SK-N-SH treated with all-trans-retinoic acid at 6 μM for 48 hours (cell line): ENCODE results near the gene SCD5.

Source experiments
- ATAC-seq: fragments of 200-7000 bp; cut with Tn5 transposase; 3 replicates; pipeline ENCODE4 v1.9.1; 2020; ENCODE audit warnings: mild to moderate bottlenecking, moderate library complexity
- ARNTL ChIP-seq: fragments of 450-650 bp; formaldehyde crosslinking; IDR thresholded peaks from 2 replicates; pipeline ENCODE4 v1.5.0; 2020; ENCODE audit warnings: low read depth, mild to moderate bottlenecking, moderate library complexity, borderline replicate concordance
- BACH2 ChIP-seq: fragments of 250-450 bp; sonication (Bioruptor Pico); IDR thresholded peaks from 2 replicates; pipeline ENCODE4 v1.9.0; 2021; ENCODE audit warnings: mild to moderate bottlenecking, borderline replicate concordance
- CSDC2 ChIP-seq: fragments of 250-450 bp; sonication (Bioruptor Pico); IDR thresholded peaks from 2 replicates; pipeline ENCODE4 v1.5.0; 2020; ENCODE audit warnings: mild to moderate bottlenecking, moderate library complexity
- ESRRG ChIP-seq: fragments of 250-450 bp; sonication (Bioruptor Pico); IDR thresholded peaks from 2 replicates; pipeline ENCODE4 v1.6.1; 2021; ENCODE audit warnings: mild to moderate bottlenecking
- GLIS3 ChIP-seq: fragments of 250-450 bp; sonication (Bioruptor Pico); IDR thresholded peaks from 2 replicates; pipeline ENCODE4 v1.5.0; 2020; ENCODE audit warnings: mild to moderate bottlenecking, moderate library complexity
- ISL1 ChIP-seq: fragments of 250-450 bp; sonication (Bioruptor Pico); IDR thresholded peaks from 2 replicates; pipeline ENCODE4 v2.1.2; 2022; ENCODE audit warnings: mild to moderate bottlenecking, moderate library complexity
- OSR1 ChIP-seq: fragments of 250-450 bp; sonication (Bioruptor Pico); IDR thresholded peaks from 2 replicates; pipeline ENCODE4 v1.8.0; 2022; ENCODE audit warnings: moderate library complexity, mild to moderate bottlenecking, inconsistent platforms
- PATZ1 ChIP-seq: fragments of 250-450 bp; sonication (Bioruptor Pico); IDR thresholded peaks from 2 replicates; pipeline ENCODE4 v1.8.0; 2020; ENCODE audit warnings: mild to moderate bottlenecking, moderate library complexity, borderline replicate concordance
- POU6F1 ChIP-seq: fragments of 250-450 bp; sonication (Bioruptor Pico); IDR thresholded peaks from 2 replicates; pipeline ENCODE4 v1.8.0; 2021; ENCODE audit warnings: low read depth, mild to moderate bottlenecking, moderate library complexity, borderline replicate concordance
- PPARA ChIP-seq: fragments of 250-450 bp; sonication (Bioruptor Pico); IDR thresholded peaks from 2 replicates; pipeline ENCODE4 v1.5.0; 2020; ENCODE audit warnings: mild to moderate bottlenecking, borderline replicate concordance
- RARB ChIP-seq: fragments of 250-450 bp; sonication (Bioruptor Pico); IDR thresholded peaks from 2 replicates; pipeline ENCODE4 v1.8.0; 2021; ENCODE audit warnings: mild to moderate bottlenecking, moderate library complexity
- SNAI2 ChIP-seq: fragments of 250-450 bp; sonication (Bioruptor Pico); IDR thresholded peaks from 2 replicates; pipeline ENCODE4 v1.5.0; 2020; ENCODE audit warnings: mild to moderate bottlenecking, moderate library complexity
- TCF4 ChIP-seq: fragments of 250-450 bp; sonication (Bioruptor Pico); IDR thresholded peaks from 2 replicates; pipeline ENCODE4 v1.8.0; 2021; ENCODE audit warnings: mild to moderate bottlenecking, moderate library complexity, borderline replicate concordance
- TOX ChIP-seq: fragments of 250-450 bp; sonication (Bioruptor Pico); IDR thresholded peaks from 2 replicates; pipeline ENCODE4 v1.8.0; 2021; ENCODE audit warnings: mild to moderate bottlenecking, moderate library complexity, borderline replicate concordance
- ZC3H10 ChIP-seq: fragments of 250-450 bp; sonication (Bioruptor Pico); IDR thresholded peaks from 2 replicates; pipeline ENCODE4 v1.5.1; 2021; ENCODE audit warnings: mild to moderate bottlenecking, moderate library complexity
- ZFP3 ChIP-seq: fragments of 250-450 bp; sonication (Bioruptor Pico); IDR thresholded peaks from 2 replicates; pipeline ENCODE4 v1.5.0; 2020; ENCODE audit warnings: mild to moderate bottlenecking, moderate library complexity
- ZFP30 ChIP-seq: fragments of 450-650 bp; formaldehyde crosslinking; IDR thresholded peaks from 2 replicates; pipeline ENCODE4 v1.5.0; 2022; ENCODE audit warnings: mild to moderate bottlenecking, moderate library complexity
- ZNF565 ChIP-seq: fragments of 450-650 bp; formaldehyde crosslinking; conservative IDR thresholded peaks from 2 replicates; pipeline ENCODE4 v1.5.0; 2020; ENCODE audit warnings: low read depth, mild to moderate bottlenecking, moderate library complexity
- ZNF70 ChIP-seq: fragments of 450-650 bp; formaldehyde crosslinking; IDR thresholded peaks from 2 replicates; pipeline ENCODE4 v1.5.0; 2020; ENCODE audit warnings: mild to moderate bottlenecking, moderate library complexity
- ZNF8 ChIP-seq: fragments of 450-650 bp; formaldehyde crosslinking; IDR thresholded peaks from 2 replicates; pipeline ENCODE4 v1.5.0; 2020; ENCODE audit warnings: mild to moderate bottlenecking, moderate library complexity
- TF ChIP-seq, protein P1 (sequence below): fragments of 250-450 bp; sonication (Bioruptor Pico); IDR thresholded peaks from 2 replicates; pipeline ENCODE4 v1.5.1; 2020; ENCODE audit warnings: low read depth, mild to moderate bottlenecking, moderate library complexity
- TF ChIP-seq, protein P2 (sequence below): fragments of 250-450 bp; sonication (Bioruptor Pico); IDR thresholded peaks from 2 replicates; pipeline ENCODE4 v1.5.1; 2021; ENCODE audit warnings: mild to moderate bottlenecking, moderate library complexity
- TF ChIP-seq, protein P3 (sequence below): fragments of 250-450 bp; sonication (Bioruptor Pico); IDR thresholded peaks from 2 replicates; pipeline ENCODE4 v1.5.0; 2020; ENCODE audit warnings: mild to moderate bottlenecking, moderate library complexity

Gene SCD5

GRCh38 chr4:82811838-82812341 is 13.3 kb upstream of the SCD5 start:
- TF ChIP-seq, protein P1, sequence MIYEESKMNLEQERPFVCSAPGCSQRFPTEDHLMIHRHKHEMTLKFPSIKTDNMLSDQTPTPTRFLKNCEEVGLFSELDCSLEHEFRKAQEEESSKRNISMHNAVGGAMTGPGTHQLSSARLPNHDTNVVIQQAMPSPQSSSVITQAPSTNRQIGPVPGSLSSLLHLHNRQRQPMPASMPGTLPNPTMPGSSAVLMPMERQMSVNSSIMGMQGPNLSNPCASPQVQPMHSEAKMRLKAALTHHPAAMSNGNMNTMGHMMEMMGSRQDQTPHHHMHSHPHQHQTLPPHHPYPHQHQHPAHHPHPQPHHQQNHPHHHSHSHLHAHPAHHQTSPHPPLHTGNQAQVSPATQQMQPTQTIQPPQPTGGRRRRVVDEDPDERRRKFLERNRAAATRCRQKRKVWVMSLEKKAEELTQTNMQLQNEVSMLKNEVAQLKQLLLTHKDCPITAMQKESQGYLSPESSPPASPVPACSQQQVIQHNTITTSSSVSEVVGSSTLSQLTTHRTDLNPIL (CRISPR knock-in tag) = no peak
- TF ChIP-seq ZNF565 (CRISPR knock-in tag) (no peak), OSR1 (CRISPR knock-in tag) (no peak), ZNF70 (CRISPR knock-in tag) (no peak), POU6F1 (CRISPR knock-in tag) (no peak), ZFP30 (no peak), ESRRG (CRISPR knock-in tag) (no peak), ZFP3 (no peak), ISL1 (CRISPR knock-in tag) (no peak), CSDC2 (CRISPR knock-in tag) (no peak), GLIS3 (CRISPR knock-in tag) (no peak), BACH2 (CRISPR knock-in tag) (no peak), ZNF8 (CRISPR knock-in tag) (no peak), PATZ1 (CRISPR knock-in tag) (no peak), SNAI2 (CRISPR knock-in tag) (no peak)
- TF ChIP-seq, protein P2, sequence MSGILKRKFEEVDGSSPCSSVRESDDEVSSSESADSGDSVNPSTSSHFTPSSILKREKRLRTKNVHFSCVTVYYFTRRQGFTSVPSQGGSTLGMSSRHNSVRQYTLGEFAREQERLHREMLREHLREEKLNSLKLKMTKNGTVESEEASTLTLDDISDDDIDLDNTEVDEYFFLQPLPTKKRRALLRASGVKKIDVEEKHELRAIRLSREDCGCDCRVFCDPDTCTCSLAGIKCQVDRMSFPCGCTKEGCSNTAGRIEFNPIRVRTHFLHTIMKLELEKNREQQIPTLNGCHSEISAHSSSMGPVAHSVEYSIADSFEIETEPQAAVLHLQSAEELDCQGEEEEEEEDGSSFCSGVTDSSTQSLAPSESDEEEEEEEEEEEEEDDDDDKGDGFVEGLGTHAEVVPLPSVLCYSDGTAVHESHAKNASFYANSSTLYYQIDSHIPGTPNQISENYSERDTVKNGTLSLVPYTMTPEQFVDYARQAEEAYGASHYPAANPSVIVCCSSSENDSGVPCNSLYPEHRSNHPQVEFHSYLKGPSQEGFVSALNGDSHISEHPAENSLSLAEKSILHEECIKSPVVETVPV (CRISPR knock-in tag) = no peak
- TF ChIP-seq, protein P3, sequence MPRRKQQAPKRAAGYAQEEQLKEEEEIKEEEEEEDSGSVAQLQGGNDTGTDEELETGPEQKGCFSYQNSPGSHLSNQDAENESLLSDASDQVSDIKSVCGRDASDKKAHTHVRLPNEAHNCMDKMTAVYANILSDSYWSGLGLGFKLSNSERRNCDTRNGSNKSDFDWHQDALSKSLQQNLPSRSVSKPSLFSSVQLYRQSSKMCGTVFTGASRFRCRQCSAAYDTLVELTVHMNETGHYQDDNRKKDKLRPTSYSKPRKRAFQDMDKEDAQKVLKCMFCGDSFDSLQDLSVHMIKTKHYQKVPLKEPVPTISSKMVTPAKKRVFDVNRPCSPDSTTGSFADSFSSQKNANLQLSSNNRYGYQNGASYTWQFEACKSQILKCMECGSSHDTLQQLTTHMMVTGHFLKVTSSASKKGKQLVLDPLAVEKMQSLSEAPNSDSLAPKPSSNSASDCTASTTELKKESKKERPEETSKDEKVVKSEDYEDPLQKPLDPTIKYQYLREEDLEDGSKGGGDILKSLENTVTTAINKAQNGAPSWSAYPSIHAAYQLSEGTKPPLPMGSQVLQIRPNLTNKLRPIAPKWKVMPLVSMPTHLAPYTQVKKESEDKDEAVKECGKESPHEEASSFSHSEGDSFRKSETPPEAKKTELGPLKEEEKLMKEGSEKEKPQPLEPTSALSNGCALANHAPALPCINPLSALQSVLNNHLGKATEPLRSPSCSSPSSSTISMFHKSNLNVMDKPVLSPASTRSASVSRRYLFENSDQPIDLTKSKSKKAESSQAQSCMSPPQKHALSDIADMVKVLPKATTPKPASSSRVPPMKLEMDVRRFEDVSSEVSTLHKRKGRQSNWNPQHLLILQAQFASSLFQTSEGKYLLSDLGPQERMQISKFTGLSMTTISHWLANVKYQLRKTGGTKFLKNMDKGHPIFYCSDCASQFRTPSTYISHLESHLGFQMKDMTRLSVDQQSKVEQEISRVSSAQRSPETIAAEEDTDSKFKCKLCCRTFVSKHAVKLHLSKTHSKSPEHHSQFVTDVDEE = no peak
- peak; percentile 29 for ATAC-seq

GRCh38 chr4:82811392-82811791 is 12.8 kb upstream of the SCD5 start:
- ATAC-seq = no peak
- TF ChIP-seq, protein P1 (CRISPR knock-in tag) = no peak
- TF ChIP-seq PATZ1 (CRISPR knock-in tag) (no peak), GLIS3 (CRISPR knock-in tag) (no peak), ZFP30 (no peak), POU6F1 (CRISPR knock-in tag) (no peak), BACH2 (CRISPR knock-in tag) (no peak), CSDC2 (CRISPR knock-in tag) (no peak), TOX (CRISPR knock-in tag) (no peak), PPARA (CRISPR knock-in tag) (no peak), ARNTL (no peak), ESRRG (CRISPR knock-in tag) (no peak), RARB (CRISPR knock-in tag) (no peak), OSR1 (CRISPR knock-in tag) (no peak), SNAI2 (CRISPR knock-in tag) (no peak), TCF4 (CRISPR knock-in tag) (no peak), ZNF70 (CRISPR knock-in tag) (no peak), ISL1 (CRISPR knock-in tag) (no peak), ZNF8 (CRISPR knock-in tag) (no peak), ZC3H10 (no peak)
- TF ChIP-seq, protein P2 (CRISPR knock-in tag) = no peak
- TF ChIP-seq, all 23 proteins: peak for 0
